Muscle layer of colon (tissue), 2 donors: ENCODE data around the gene ARID1B.

Source experiments
- H3K27ac ChIP-seq: one replicate; pipeline ENCODE4 v1.7.0; 2013; ENCODE audit warnings: low read depth, mild to moderate bottlenecking, low read length, moderate library complexity
- H3K27me3 ChIP-seq, 2 donors: one replicate each; pipeline ENCODE4 v1.7.0; 2013; ENCODE audit warnings: low read length in 2 of 2, mild to moderate bottlenecking in 2 of 2; ENCODE audit not compliant: insufficient read depth in 2 of 2, control insufficient read depth in 1 of 2
- H3K36me3 ChIP-seq: one replicate; pipeline ENCODE4 v1.7.0; 2013; ENCODE audit warnings: mild to moderate bottlenecking, low read length; ENCODE audit not compliant: insufficient read depth
- H3K4me1 ChIP-seq: one replicate; pipeline ENCODE4 v1.7.0; 2013; ENCODE audit warnings: mild to moderate bottlenecking, low read length; ENCODE audit not compliant: insufficient read depth
- H3K4me3 ChIP-seq, 2 donors: one replicate each; pipeline ENCODE4 v1.7.0; 2013; ENCODE audit warnings: low read length in 2 of 2, low read depth in 1 of 2, mild to moderate bottlenecking in 1 of 2, moderate library complexity in 1 of 2
- H3K9ac ChIP-seq: one replicate; pipeline ENCODE4 v1.7.0; 2013; ENCODE audit warnings: low read length
- H3K9me3 ChIP-seq: one replicate; pipeline ENCODE4 v1.7.0; 2013; ENCODE audit warnings: mild to moderate bottlenecking, low read length
- donor health status: abdominal sarcoma.
- donor health status: Adenocarcinoma of cecum.

The ARID1B gene

GRCh38 chr6:156989159-156989806 is 212.1 kb downstream of the ARID1B start:
- peaks cover 26% of the 10 kb centered on the region for H3K4me1 ChIP-seq
- no peaks in the 10 kb centered on the region for H3K9me3 ChIP-seq
- no peaks in the 10 kb centered on the region for H3K27me3 ChIP-seq
- no peak overlapping the region for H3K9ac ChIP-seq
- no peaks in the 10 kb centered on the region for H3K36me3 ChIP-seq
- no peak overlapping the region for H3K27ac ChIP-seq
- no peak overlapping the region for H3K4me3 ChIP-seq

- H3K9ac ChIP-seq: no peak overlapping the region
- no peaks in the 10 kb centered on the region for H3K9me3 ChIP-seq
- H3K4me1 ChIP-seq: peaks cover 32% of the 10 kb centered on the region
- H3K4me3 ChIP-seq: no peak overlapping the region
- H3K27ac ChIP-seq: no peak overlapping the region
- H3K27me3 ChIP-seq: no peaks in the 10 kb centered on the region
- no peaks in the 10 kb centered on the region for H3K36me3 ChIP-seq
Observed at GRCh38 chr6:156992020-156992804, 215.0 kb downstream of the ARID1B start.

GRCh38 chr6:156993713-156994112 is 216.5 kb downstream of the ARID1B start:
- Histone ChIP-seq H3K9ac (no peak overlapping the region), H3K4me1 (peaks cover 26% of the 10 kb centered on the region), H3K4me3 (no peak overlapping the region), H3K36me3 (no peaks in the 10 kb centered on the region), H3K27ac (no peak overlapping the region), H3K9me3 (no peaks in the 10 kb centered on the region), H3K27me3 (no peaks in the 10 kb centered on the region)

GRCh38 chr6:156994215-156995076 is 217.3 kb downstream of the ARID1B start:
- Histone ChIP-seq H3K36me3 (no peaks in the 10 kb centered on the region), H3K9me3 (no peaks in the 10 kb centered on the region), H3K27ac (no peak overlapping the region), H3K4me1 (peaks cover 23% of the 10 kb centered on the region), H3K27me3 (no peaks in the 10 kb centered on the region), H3K9ac (no peak overlapping the region), H3K4me3 (no peak overlapping the region)

GRCh38 chr6:156995502-156995901 is 218.3 kb downstream of the ARID1B start:
- Histone ChIP-seq H3K4me3 (no peak overlapping the region), H3K4me1 (peaks cover 23% of the 10 kb centered on the region), H3K27ac (no peak overlapping the region), H3K9ac (no peak overlapping the region), H3K36me3 (no peaks in the 10 kb centered on the region), H3K9me3 (no peaks in the 10 kb centered on the region), H3K27me3 (no peaks in the 10 kb centered on the region)

- Histone ChIP-seq H3K4me1 (peaks cover 23% of the 10 kb centered on the region), H3K36me3 (no peaks in the 10 kb centered on the region), H3K27me3 (no peaks in the 10 kb centered on the region), H3K27ac (no peak overlapping the region), H3K9me3 (no peaks in the 10 kb centered on the region), H3K9ac (no peak overlapping the region), H3K4me3 (no peak overlapping the region)
Observed at GRCh38 chr6:156996265-156996664, 219.1 kb downstream of the ARID1B start.

- H3K27me3 ChIP-seq: no peaks in the 10 kb centered on the region
- H3K4me3 ChIP-seq: no peak overlapping the region
- no peaks in the 10 kb centered on the region for H3K9me3 ChIP-seq
- H3K9ac ChIP-seq: no peak overlapping the region
- H3K4me1 ChIP-seq: peaks cover 16% of the 10 kb centered on the region
- no peak overlapping the region for H3K27ac ChIP-seq
- H3K36me3 ChIP-seq: no peaks in the 10 kb centered on the region
Observed at GRCh38 chr6:156998794-156999330, 221.7 kb downstream of the ARID1B start.

GRCh38 chr6:156999762-157000161 is 222.6 kb downstream of the ARID1B start:
- H3K36me3 ChIP-seq: no peaks in the 10 kb centered on the region
- no peaks in the 10 kb centered on the region for H3K9me3 ChIP-seq
- no peaks in the 10 kb centered on the region for H3K27me3 ChIP-seq
- peaks cover 7% of the 10 kb centered on the region for H3K4me1 ChIP-seq
- no peak overlapping the region for H3K4me3 ChIP-seq
- H3K27ac ChIP-seq: no peak overlapping the region
- no peak overlapping the region for H3K9ac ChIP-seq

- no peaks in the 10 kb centered on the region for H3K27me3 ChIP-seq
- no peak overlapping the region for H3K27ac ChIP-seq
- no peak overlapping the region for H3K4me3 ChIP-seq
- H3K9me3 ChIP-seq: no peaks in the 10 kb centered on the region
- H3K36me3 ChIP-seq: no peaks in the 10 kb centered on the region
- peaks cover 9% of the 10 kb centered on the region for H3K4me1 ChIP-seq
- no peak overlapping the region for H3K9ac ChIP-seq
Observed at GRCh38 chr6:157001716-157002115, 224.5 kb downstream of the ARID1B start.

GRCh38 chr6:157002774-157003173 is 225.6 kb downstream of the ARID1B start:
- H3K9ac ChIP-seq: no peak overlapping the region
- no peaks in the 10 kb centered on the region for H3K36me3 ChIP-seq
- H3K4me3 ChIP-seq: no peak overlapping the region
- H3K9me3 ChIP-seq: no peaks in the 10 kb centered on the region
- no peaks in the 10 kb centered on the region for H3K27me3 ChIP-seq
- H3K27ac ChIP-seq: no peak overlapping the region
- peaks cover 9% of the 10 kb centered on the region for H3K4me1 ChIP-seq

- no peak overlapping the region for H3K4me3 ChIP-seq
- H3K36me3 ChIP-seq: no peaks in the 10 kb centered on the region
- no peak overlapping the region for H3K27ac ChIP-seq
- no peaks in the 10 kb centered on the region for H3K9me3 ChIP-seq
- H3K27me3 ChIP-seq: no peaks in the 10 kb centered on the region
- no peak overlapping the region for H3K9ac ChIP-seq
- peaks cover 9% of the 10 kb centered on the region for H3K4me1 ChIP-seq
Observed at GRCh38 chr6:157005940-157006339, 228.8 kb downstream of the ARID1B start.
